NB4 (cell line): ENCODE data around the gene MYO6.

Source experiments
- MYC ChIP-seq: IDR thresholded peaks from 2 replicates; pipeline ENCODE4 v1.6.1; 2011; ENCODE audit warnings: low read depth, low read length
- POLR2A ChIP-seq: IDR thresholded peaks from 2 replicates; pipeline ENCODE4 v1.6.1; 2011; ENCODE audit warnings: mild to moderate bottlenecking; ENCODE audit not compliant: insufficient read length; ENCODE audit errors: extremely low read depth
- TF ChIP-seq, protein P1 (sequence below): IDR thresholded peaks from one replicate; pipeline ENCODE4 v1.5.1; 2012; ENCODE audit warnings: low read depth, low read length
- TF ChIP-seq, protein P2 (sequence below): IDR thresholded peaks from 2 replicates; pipeline ENCODE4 v1.6.1; 2011; ENCODE audit warnings: low read depth, low read length

- TF ChIP-seq, protein P1, sequence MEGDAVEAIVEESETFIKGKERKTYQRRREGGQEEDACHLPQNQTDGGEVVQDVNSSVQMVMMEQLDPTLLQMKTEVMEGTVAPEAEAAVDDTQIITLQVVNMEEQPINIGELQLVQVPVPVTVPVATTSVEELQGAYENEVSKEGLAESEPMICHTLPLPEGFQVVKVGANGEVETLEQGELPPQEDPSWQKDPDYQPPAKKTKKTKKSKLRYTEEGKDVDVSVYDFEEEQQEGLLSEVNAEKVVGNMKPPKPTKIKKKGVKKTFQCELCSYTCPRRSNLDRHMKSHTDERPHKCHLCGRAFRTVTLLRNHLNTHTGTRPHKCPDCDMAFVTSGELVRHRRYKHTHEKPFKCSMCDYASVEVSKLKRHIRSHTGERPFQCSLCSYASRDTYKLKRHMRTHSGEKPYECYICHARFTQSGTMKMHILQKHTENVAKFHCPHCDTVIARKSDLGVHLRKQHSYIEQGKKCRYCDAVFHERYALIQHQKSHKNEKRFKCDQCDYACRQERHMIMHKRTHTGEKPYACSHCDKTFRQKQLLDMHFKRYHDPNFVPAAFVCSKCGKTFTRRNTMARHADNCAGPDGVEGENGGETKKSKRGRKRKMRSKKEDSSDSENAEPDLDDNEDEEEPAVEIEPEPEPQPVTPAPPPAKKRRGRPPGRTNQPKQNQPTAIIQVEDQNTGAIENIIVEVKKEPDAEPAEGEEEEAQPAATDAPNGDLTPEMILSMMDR, result no peak
- TF ChIP-seq POLR2A (no peak), MYC (no peak)
- TF ChIP-seq, protein P2, sequence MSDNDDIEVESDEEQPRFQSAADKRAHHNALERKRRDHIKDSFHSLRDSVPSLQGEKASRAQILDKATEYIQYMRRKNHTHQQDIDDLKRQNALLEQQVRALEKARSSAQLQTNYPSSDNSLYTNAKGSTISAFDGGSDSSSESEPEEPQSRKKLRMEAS, result no peak
Observed at GRCh38 chr6:75762063-75762462, 13.0 kb downstream of the MYO6 start.
